Peyer's patch (tissue), 4 donors: ENCODE results near the gene DHFR. TPM values are rescaled to one million over a fixed set of nuclear protein-coding genes. Genes with fewer than 3 reads are reported as not detected.

Experiments used
- DNase-seq, 3 donors: peaks; one replicate each; pipeline ENCODE4 v3.0.0-alpha.2; 2017 to 2019
- H3K27ac ChIP-seq, 4 donors: fragments of 200-600 bp; sonication (generic); one replicate each; pipeline ENCODE4 v1.5.1; 2016 to 2019
- H3K27me3 ChIP-seq, 2 donors: fragments of 200-600 bp; sonication (generic); one replicate each; pipeline ENCODE4 v1.5.1; 2019
- H3K36me3 ChIP-seq, 3 donors: fragments of 200-600 bp; sonication (generic); one replicate each; pipeline ENCODE4 v1.5.1; 2016 to 2019
- H3K4me1 ChIP-seq, 4 donors: fragments of 200-600 bp; sonication (generic); one replicate each; pipeline ENCODE4 v1.5.1; 2016 to 2019
- H3K4me3 ChIP-seq, 4 donors: fragments of 200-600 bp; sonication (generic); 1 replicate in 3 of 4; 2 replicates in 1 of 4; pipeline ENCODE4 v1.5.1; 2016 to 2019; ENCODE audit warnings: mild to moderate bottlenecking in 1 of 4
- H3K9me3 ChIP-seq, 4 donors: fragments of 200-600 bp; sonication (generic); one replicate each; pipeline ENCODE4 v1.5.1; 2016 to 2019; ENCODE audit warnings: mild to moderate bottlenecking in 1 of 4
- CTCF ChIP-seq, 6 experiments: fragments of 450-650 bp in 4 of 6; fragments of 200-600 bp in 2 of 6; sonication (generic) in 1 of 6; IDR thresholded peaks; one replicate each; pipeline ENCODE4 v1.5.1; 2017 to 2019; ENCODE audit warnings: antibody characterized with exemption in 6 of 6, mild to moderate bottlenecking in 3 of 6, moderate library complexity in 1 of 6
- POLR2A ChIP-seq, 2 donors: fragments of 450-650 bp; IDR thresholded peaks; one replicate each; pipeline ENCODE4 v1.5.1; 2017; ENCODE audit warnings: antibody characterized with exemption in 2 of 2, mild to moderate bottlenecking in 2 of 2, moderate library complexity in 2 of 2
- total RNA-seq, 4 donors: library from RNA; depleted of rRNA; stranded (reverse); fragments of >200 nt; gene quantifications; one replicate each; pipeline ENCODE4 v1.1.0, GENCODE V29; 2016

Gene DHFR
- total RNA-seq, 4 donors from 2014 or later = 19.5 to 42.6 (median 24.9) TPM

DNA sequence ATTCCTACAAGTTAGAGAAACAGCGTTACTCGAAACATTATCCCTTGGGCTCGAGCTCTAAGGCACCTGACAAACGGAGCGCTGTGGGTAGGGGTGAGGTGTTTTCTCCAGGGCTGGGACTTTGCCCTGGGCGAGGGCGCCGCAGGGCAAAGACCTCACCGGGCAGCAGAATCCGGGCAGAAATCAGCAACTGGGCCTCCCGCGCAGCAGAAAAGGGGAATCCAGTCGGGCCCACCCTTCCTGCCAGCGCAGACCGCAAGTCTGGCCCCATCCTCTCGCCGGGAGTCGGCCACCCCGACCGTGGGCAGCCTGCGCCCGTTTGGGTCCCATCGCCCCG is 761 bp downstream of the DHFR start:
- peaks cover 0 to 22% (median 0%) of the 10 kb centered on the region in 3 donors for H3K36me3 ChIP-seq
- no peak for TF ChIP-seq CTCF (IDR thresholded peaks at IDR 0.05)
- no peak for TF ChIP-seq POLR2A (IDR thresholded peaks at IDR 0.05)
- DNase-seq = peak in 2 of 3 donors; percentile 81 to 83
- no peaks in the 10 kb centered on the region for H3K9me3 ChIP-seq
- H3K27me3 ChIP-seq = no peaks in the 10 kb centered on the region
- peak overlapping the region; percentile 92 to 99 (median 97) for H3K27ac ChIP-seq
- peaks cover 5 to 10% (median 7%) of the 10 kb centered on the region in 4 donors for H3K4me1 ChIP-seq
- H3K4me3 ChIP-seq = peak overlapping the region; percentile 79 to 97 (median 88)

- Histone ChIP-seq H3K9me3 (no peaks in the 10 kb centered on the region), H3K27ac (peak overlapping the region in 3 of 4 donors; percentile 21 to 99 (median 97)), H3K4me3 (peak overlapping the region in 3 of 4 donors; percentile 85 to 97 (median 90)), H3K36me3 (peaks cover 0 to 16% (median 0%) of the 10 kb centered on the region in 3 donors), H3K27me3 (no peaks in the 10 kb centered on the region), H3K4me1 (peaks cover 5 to 10% (median 7%) of the 10 kb centered on the region in 4 donors)
- no peak for DNase-seq
- no peak for TF ChIP-seq POLR2A (IDR thresholded peaks at IDR 0.05)
- no peak for TF ChIP-seq CTCF (IDR thresholded peaks at IDR 0.05)
Measured at GRCh38 chr5:80653502-80653901, 1.3 kb downstream of the DHFR start.

- no peak for DNase-seq
- Histone ChIP-seq H3K27ac (no peak overlapping the region), H3K4me3 (no peak overlapping the region), H3K4me1 (no peaks in the 10 kb centered on the region), H3K27me3 (no peaks in the 10 kb centered on the region), H3K36me3 (peaks cover 0 to 38% (median 0%) of the 10 kb centered on the region in 3 donors), H3K9me3 (no peaks in the 10 kb centered on the region)
- TF ChIP-seq CTCF (IDR thresholded peaks at IDR 0.05) (no peak), POLR2A (IDR thresholded peaks at IDR 0.05) (no peak)
Measured at GRCh38 chr5:80646926-80647325, 7.9 kb downstream of the DHFR start.

GRCh38 chr5:80644900-80645299 is 9.9 kb downstream of the DHFR start:
- Histone ChIP-seq H3K36me3 (peaks cover 0 to 53% (median 0%) of the 10 kb centered on the region in 3 donors), H3K27ac (no peak overlapping the region), H3K9me3 (no peaks in the 10 kb centered on the region), H3K27me3 (no peaks in the 10 kb centered on the region), H3K4me3 (no peak overlapping the region), H3K4me1 (no peaks in the 10 kb centered on the region)
- TF ChIP-seq CTCF (IDR thresholded peaks at IDR 0.05) = no peak
- no peak for TF ChIP-seq POLR2A (IDR thresholded peaks at IDR 0.05)
- DNase-seq = no peak

DNA sequence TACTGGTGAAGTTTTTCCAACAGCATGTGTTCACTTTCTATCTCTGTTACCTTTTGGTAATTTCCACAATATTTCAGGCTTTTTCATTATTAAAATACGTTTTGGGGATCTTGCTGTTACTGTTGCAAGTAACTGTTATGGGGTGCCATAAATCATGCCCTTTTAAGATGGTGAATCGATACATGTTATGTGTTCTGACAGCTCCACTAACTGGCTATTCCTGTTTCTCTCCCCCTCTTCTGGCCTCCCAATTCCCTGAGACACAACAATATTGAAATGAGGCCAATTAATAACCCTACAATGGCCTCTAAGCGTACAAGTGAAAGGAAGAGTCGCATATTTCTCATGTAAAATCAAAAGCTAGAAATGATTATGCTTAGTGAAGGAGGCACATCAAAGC is 13.4 kb downstream of the DHFR start:
- no peak overlapping the region for H3K27ac ChIP-seq
- H3K36me3 ChIP-seq = peaks cover 0 to 57% (median 0%) of the 10 kb centered on the region in 3 donors
- TF ChIP-seq POLR2A (IDR thresholded peaks at IDR 0.05) (no peak), CTCF (IDR thresholded peaks at IDR 0.05) (no peak)
- H3K9me3 ChIP-seq = no peaks in the 10 kb centered on the region
- no peaks in the 10 kb centered on the region for H3K4me1 ChIP-seq
- no peaks in the 10 kb centered on the region for H3K27me3 ChIP-seq
- no peak overlapping the region for H3K4me3 ChIP-seq
- DNase-seq = no peak

GRCh38 chr5:80634193-80634592 is 20.6 kb downstream of the DHFR start:
- no peak overlapping the region for H3K27ac ChIP-seq
- H3K36me3 ChIP-seq = peaks cover 0 to 22% (median 0%) of the 10 kb centered on the region in 3 donors
- H3K4me3 ChIP-seq = no peak overlapping the region
- H3K4me1 ChIP-seq = no peaks in the 10 kb centered on the region
- no peak for DNase-seq
- no peaks in the 10 kb centered on the region for H3K9me3 ChIP-seq
- H3K27me3 ChIP-seq = no peaks in the 10 kb centered on the region
- TF ChIP-seq POLR2A (IDR thresholded peaks at IDR 0.05) (no peak), CTCF (IDR thresholded peaks at IDR 0.05) (no peak)
